Measurements from ENCODE around the gene SND1.

Gene SND1

GRCh38 chr7:127798023-127798422 lies 146.0 kb downstream of the SND1 start:
- no peak for DNase-seq (ENCODE audit: low read depth in 1 of 2, low spot score in 1 of 2)

- no peak for DNase-seq (ENCODE audit: low read depth in 1 of 2, low spot score in 1 of 2)
Observed at GRCh38 chr7:127798769-127799372, 146.9 kb downstream of the SND1 start.

- DNase-seq (ENCODE audit: low read depth in 1 of 2, low spot score in 1 of 2), result no peak
Observed at GRCh38 chr7:127799535-127800305, 147.7 kb downstream of the SND1 start.

- DNase-seq (ENCODE audit: low read depth in 1 of 2, low spot score in 1 of 2), result no peak
Observed at GRCh38 chr7:127802845-127803244, 150.9 kb downstream of the SND1 start.

- DNase-seq (ENCODE audit: low read depth in 1 of 2, low spot score in 1 of 2), result no peak
Observed at GRCh38 chr7:127803626-127804025, 151.6 kb downstream of the SND1 start.

- no peak for DNase-seq (ENCODE audit: low read depth in 1 of 2, low spot score in 1 of 2)
Observed at GRCh38 chr7:127807340-127807739, 155.3 kb downstream of the SND1 start.

- no peak for DNase-seq (ENCODE audit: low read depth in 1 of 2, low spot score in 1 of 2)
Observed at GRCh38 chr7:127807829-127808228, 155.8 kb downstream of the SND1 start.

GRCh38 chr7:127809261-127809702 lies 157.3 kb downstream of the SND1 start:
- no peak for DNase-seq (ENCODE audit: low read depth in 1 of 2, low spot score in 1 of 2)

- no peak for DNase-seq (ENCODE audit: low read depth in 1 of 2, low spot score in 1 of 2)
Observed at GRCh38 chr7:127810113-127810512, 158.1 kb downstream of the SND1 start.

- no peak for DNase-seq (ENCODE audit: low read depth in 1 of 2, low spot score in 1 of 2)
Observed at GRCh38 chr7:127810696-127811660, 159.0 kb downstream of the SND1 start.

- DNase-seq (ENCODE audit: low read depth in 1 of 2, low spot score in 1 of 2), result no peak
Observed at GRCh38 chr7:127812540-127812939, 160.5 kb downstream of the SND1 start.

- DNase-seq (ENCODE audit: low read depth in 1 of 2, low spot score in 1 of 2), result no peak
Observed at GRCh38 chr7:127813991-127814541, 162.1 kb downstream of the SND1 start.

GRCh38 chr7:127815631-127816145 lies 163.7 kb downstream of the SND1 start:
- no peak for DNase-seq (ENCODE audit: low read depth in 1 of 2, low spot score in 1 of 2)

- no peak for DNase-seq (ENCODE audit: low read depth in 1 of 2, low spot score in 1 of 2)
Observed at GRCh38 chr7:127816354-127817190, 164.6 kb downstream of the SND1 start.

GRCh38 chr7:127817466-127817865 lies 165.5 kb downstream of the SND1 start:
- no peak for DNase-seq (ENCODE audit: low read depth in 1 of 2, low spot score in 1 of 2)

- no peak for DNase-seq (ENCODE audit: low read depth in 1 of 2, low spot score in 1 of 2)
Observed at GRCh38 chr7:127818306-127818705, 166.3 kb downstream of the SND1 start.

- no peak for DNase-seq (ENCODE audit: low read depth in 1 of 2, low spot score in 1 of 2)
Observed at GRCh38 chr7:127819975-127820731, 168.2 kb downstream of the SND1 start.

GRCh38 chr7:127820732-127821085 lies 168.7 kb downstream of the SND1 start:
- no peak for DNase-seq (ENCODE audit: low read depth in 1 of 2, low spot score in 1 of 2)

GRCh38 chr7:127821146-127821545 lies 169.2 kb downstream of the SND1 start:
- DNase-seq (ENCODE audit: low read depth in 1 of 2, low spot score in 1 of 2), result no peak

Measured in stimulated activated CD4-positive, alpha-beta T cell treated with anti-CD3 and anti-CD28 coated beads, Interleukin-15, amount 100 ng/mL, for 1 hour (primary cell).